Neural cell (in vitro differentiated cells): ENCODE results near the gene ITGAX. TPM values are rescaled to one million over a fixed set of nuclear protein-coding genes. Genes with fewer than 3 reads are reported as not detected.
A peak's percentile ranks its signal among the peaks of the same experiment; 100 is the strongest.

Experiments
- H2AFZ ChIP-seq: fragments of 200-600, 300-800 bp; sonication (generic), shearing (Covaris generic); 2 replicates; pipeline ENCODE4 v1.6.0; 2014; ENCODE audit warnings: low read depth, mild to moderate bottlenecking, antibody characterized with exemption, low read length, moderate library complexity
- H3F3A ChIP-seq: fragments of 200-600 bp; shearing (Covaris generic); 2 replicates; pipeline ENCODE4 v1.6.1; 2016; ENCODE audit warnings: mild to moderate bottlenecking, moderate library complexity, mixed read lengths, antibody characterized with exemption, low read length; ENCODE audit not compliant: insufficient read depth, poor library complexity, severe bottlenecking
- H3K27ac ChIP-seq: fragments of 200-600, 300-800 bp; sonication (generic), shearing (Covaris generic); 2 replicates; pipeline ENCODE4 v1.5.1; 2014; ENCODE audit warnings: mild to moderate bottlenecking, low read length, moderate library complexity
- H3K27me3 ChIP-seq: fragments of 300-800, 200-600 bp; sonication (generic), shearing (Covaris generic); 2 replicates; pipeline ENCODE4 v1.6.0; 2014; ENCODE audit warnings: mild to moderate bottlenecking, low read depth, low read length, moderate library complexity; ENCODE audit not compliant: insufficient read depth
- H3K36me3 ChIP-seq: fragments of 300-800, 200-600 bp; sonication (generic), shearing (Covaris generic); 2 replicates; pipeline ENCODE4 v1.5.1; 2014; ENCODE audit warnings: mild to moderate bottlenecking, antibody characterized with exemption, low read length, moderate library complexity; ENCODE audit not compliant: insufficient read depth
- H3K4me2 ChIP-seq: fragments of 300-800, 200-600 bp; sonication (generic), shearing (Covaris generic); 2 replicates; pipeline ENCODE4 v1.6.0; 2014; ENCODE audit warnings: mild to moderate bottlenecking, low read length
- H3K4me3 ChIP-seq: fragments of 300-800, 200-600 bp; sonication (generic), shearing (Covaris generic); 2 replicates; pipeline ENCODE4 v1.5.1; 2014; ENCODE audit warnings: mild to moderate bottlenecking, low read length, moderate library complexity
- H3K79me2 ChIP-seq: fragments of 200-600 bp; shearing (Covaris generic); replicated peaks from 2 replicates; pipeline ENCODE4 v1.6.0; 2014; ENCODE audit warnings: mild to moderate bottlenecking, low read length, moderate library complexity; ENCODE audit not compliant: insufficient read depth
- H3K9ac ChIP-seq: fragments of 300-800, 200-600 bp; sonication (generic), shearing (Covaris generic); 2 replicates; pipeline ENCODE4 v1.6.1; 2016; ENCODE audit warnings: mild to moderate bottlenecking, low read length, mixed read lengths
- H3K9me2 ChIP-seq: fragments of 200-600 bp; shearing (Covaris generic); 2 replicates; pipeline ENCODE4 v1.6.1; 2016; ENCODE audit warnings: mild to moderate bottlenecking, low read length, mixed read lengths; ENCODE audit not compliant: insufficient read depth
- H3K9me3 ChIP-seq: fragments of 200-600, 300-800 bp; sonication (generic), shearing (Covaris generic); 2 replicates; pipeline ENCODE4 v1.6.1; 2016; ENCODE audit warnings: mild to moderate bottlenecking, mixed run types, low read length, moderate library complexity, mixed read lengths
- H4K20me1 ChIP-seq: fragments of 200-600 bp; shearing (Covaris generic); 2 replicates; pipeline ENCODE4 v1.6.1; 2016; ENCODE audit warnings: mild to moderate bottlenecking, mixed run types; ENCODE audit not compliant: insufficient read depth
- EP300 ChIP-seq: fragments of 450-650 bp; conservative IDR thresholded peaks from 2 replicates; pipeline ENCODE4 v1.6.1; 2014; ENCODE audit warnings: antibody characterized with exemption, mild to moderate bottlenecking, moderate library complexity; ENCODE audit not compliant: poor library complexity, severe bottlenecking
- EZH2 ChIP-seq: fragments of 200-600, 300-800 bp; shearing (Covaris generic), sonication (generic); IDR thresholded peaks from 2 replicates; pipeline ENCODE4 v1.6.1; 2014; ENCODE audit warnings: antibody characterized with exemption, low read length, borderline replicate concordance, mild to moderate bottlenecking; ENCODE audit not compliant: insufficient read depth, poor library complexity, severe bottlenecking
- MXI1 ChIP-seq: fragments of 450-650 bp; conservative IDR thresholded peaks from 2 replicates; pipeline ENCODE4 v1.6.1; 2014; ENCODE audit warnings: antibody characterized with exemption, mild to moderate bottlenecking; ENCODE audit not compliant: poor library complexity, severe bottlenecking
- POLR2AphosphoS5 ChIP-seq: IDR thresholded peaks from 2 replicates; pipeline ENCODE4 v1.6.1; 2012
- RAD21 ChIP-seq: fragments of 450-650 bp; conservative IDR thresholded peaks from 2 replicates; pipeline ENCODE4 v1.6.1; 2014; ENCODE audit warnings: antibody characterized with exemption, mild to moderate bottlenecking, moderate library complexity
- SMC3 ChIP-seq: fragments of 450-650 bp; conservative IDR thresholded peaks from 2 replicates; pipeline ENCODE4 v1.6.1; 2014; ENCODE audit warnings: antibody characterized with exemption, mild to moderate bottlenecking, moderate library complexity; ENCODE audit not compliant: poor library complexity
- TAF1 ChIP-seq: IDR thresholded peaks from 2 replicates; pipeline ENCODE4 v1.6.1; 2012; ENCODE audit warnings: low read depth
- polyA plus RNA-seq: library from polyadenylated mRNA; depleted of rRNA; stranded (reverse); fragments of >200 nt; gene quantifications from 2 replicates; pipeline ENCODE4 v1.2.3, GENCODE V29; 2014
- TF ChIP-seq, protein P1 (sequence below): IDR thresholded peaks from 2 replicates; pipeline ENCODE4 v1.6.1; 2012; ENCODE audit warnings: borderline replicate concordance
- TF ChIP-seq, protein P2 (sequence below): fragments of 450-650 bp; IDR thresholded peaks from 2 replicates; pipeline ENCODE4 v1.5.1; 2014; ENCODE audit warnings: antibody characterized with exemption, mild to moderate bottlenecking, moderate library complexity; ENCODE audit not compliant: poor library complexity, severe bottlenecking

Gene ITGAX
- polyA plus RNA-seq, 1 donor from 2014 or later: not detected

DNA sequence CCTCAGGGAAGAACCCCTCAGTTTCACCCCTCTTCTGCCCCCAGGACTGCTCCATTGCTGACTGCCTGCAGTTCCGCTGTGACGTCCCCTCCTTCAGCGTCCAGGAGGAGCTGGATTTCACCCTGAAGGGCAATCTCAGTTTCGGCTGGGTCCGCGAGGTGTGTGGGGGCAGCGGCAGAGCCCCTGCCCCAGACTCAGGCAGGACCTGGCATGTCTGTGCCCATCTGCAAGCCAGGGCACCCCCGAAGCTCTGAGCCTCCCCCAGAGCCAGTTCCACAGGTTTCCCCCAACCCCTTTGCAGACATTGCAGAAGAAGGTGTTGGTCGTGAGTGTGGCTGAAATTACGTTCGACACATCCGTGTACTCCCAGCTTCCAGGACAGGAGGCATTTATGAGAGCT lies 68.8 kb downstream of the ITGAX start:
- H3K79me2 ChIP-seq: no peaks in the 10 kb centered on the region
- no peak overlapping the region for H3K4me3 ChIP-seq
- H3F3A ChIP-seq: no peaks in the 10 kb centered on the region
- H4K20me1 ChIP-seq: no peaks in the 10 kb centered on the region
- H3K27ac ChIP-seq: no peak overlapping the region
- TF ChIP-seq, protein P1, sequence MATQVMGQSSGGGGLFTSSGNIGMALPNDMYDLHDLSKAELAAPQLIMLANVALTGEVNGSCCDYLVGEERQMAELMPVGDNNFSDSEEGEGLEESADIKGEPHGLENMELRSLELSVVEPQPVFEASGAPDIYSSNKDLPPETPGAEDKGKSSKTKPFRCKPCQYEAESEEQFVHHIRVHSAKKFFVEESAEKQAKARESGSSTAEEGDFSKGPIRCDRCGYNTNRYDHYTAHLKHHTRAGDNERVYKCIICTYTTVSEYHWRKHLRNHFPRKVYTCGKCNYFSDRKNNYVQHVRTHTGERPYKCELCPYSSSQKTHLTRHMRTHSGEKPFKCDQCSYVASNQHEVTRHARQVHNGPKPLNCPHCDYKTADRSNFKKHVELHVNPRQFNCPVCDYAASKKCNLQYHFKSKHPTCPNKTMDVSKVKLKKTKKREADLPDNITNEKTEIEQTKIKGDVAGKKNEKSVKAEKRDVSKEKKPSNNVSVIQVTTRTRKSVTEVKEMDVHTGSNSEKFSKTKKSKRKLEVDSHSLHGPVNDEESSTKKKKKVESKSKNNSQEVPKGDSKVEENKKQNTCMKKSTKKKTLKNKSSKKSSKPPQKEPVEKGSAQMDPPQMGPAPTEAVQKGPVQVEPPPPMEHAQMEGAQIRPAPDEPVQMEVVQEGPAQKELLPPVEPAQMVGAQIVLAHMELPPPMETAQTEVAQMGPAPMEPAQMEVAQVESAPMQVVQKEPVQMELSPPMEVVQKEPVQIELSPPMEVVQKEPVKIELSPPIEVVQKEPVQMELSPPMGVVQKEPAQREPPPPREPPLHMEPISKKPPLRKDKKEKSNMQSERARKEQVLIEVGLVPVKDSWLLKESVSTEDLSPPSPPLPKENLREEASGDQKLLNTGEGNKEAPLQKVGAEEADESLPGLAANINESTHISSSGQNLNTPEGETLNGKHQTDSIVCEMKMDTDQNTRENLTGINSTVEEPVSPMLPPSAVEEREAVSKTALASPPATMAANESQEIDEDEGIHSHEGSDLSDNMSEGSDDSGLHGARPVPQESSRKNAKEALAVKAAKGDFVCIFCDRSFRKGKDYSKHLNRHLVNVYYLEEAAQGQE: no peak
- no peak for TF ChIP-seq EP300
- no peak for TF ChIP-seq SMC3
- TF ChIP-seq, protein P2, sequence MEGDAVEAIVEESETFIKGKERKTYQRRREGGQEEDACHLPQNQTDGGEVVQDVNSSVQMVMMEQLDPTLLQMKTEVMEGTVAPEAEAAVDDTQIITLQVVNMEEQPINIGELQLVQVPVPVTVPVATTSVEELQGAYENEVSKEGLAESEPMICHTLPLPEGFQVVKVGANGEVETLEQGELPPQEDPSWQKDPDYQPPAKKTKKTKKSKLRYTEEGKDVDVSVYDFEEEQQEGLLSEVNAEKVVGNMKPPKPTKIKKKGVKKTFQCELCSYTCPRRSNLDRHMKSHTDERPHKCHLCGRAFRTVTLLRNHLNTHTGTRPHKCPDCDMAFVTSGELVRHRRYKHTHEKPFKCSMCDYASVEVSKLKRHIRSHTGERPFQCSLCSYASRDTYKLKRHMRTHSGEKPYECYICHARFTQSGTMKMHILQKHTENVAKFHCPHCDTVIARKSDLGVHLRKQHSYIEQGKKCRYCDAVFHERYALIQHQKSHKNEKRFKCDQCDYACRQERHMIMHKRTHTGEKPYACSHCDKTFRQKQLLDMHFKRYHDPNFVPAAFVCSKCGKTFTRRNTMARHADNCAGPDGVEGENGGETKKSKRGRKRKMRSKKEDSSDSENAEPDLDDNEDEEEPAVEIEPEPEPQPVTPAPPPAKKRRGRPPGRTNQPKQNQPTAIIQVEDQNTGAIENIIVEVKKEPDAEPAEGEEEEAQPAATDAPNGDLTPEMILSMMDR: no peak
- TF ChIP-seq RAD21: no peak
- no peak for TF ChIP-seq POLR2AphosphoS5
- no peak for TF ChIP-seq TAF1
- H2AFZ ChIP-seq: no peak overlapping the region
- no peaks in the 10 kb centered on the region for H3K36me3 ChIP-seq
- H3K9ac ChIP-seq: no peak overlapping the region
- H3K9me3 ChIP-seq: no peaks in the 10 kb centered on the region
- no peaks in the 10 kb centered on the region for H3K27me3 ChIP-seq
- no peak overlapping the region for H3K4me2 ChIP-seq
- H3K9me2 ChIP-seq: no peaks in the 10 kb centered on the region

DNA sequence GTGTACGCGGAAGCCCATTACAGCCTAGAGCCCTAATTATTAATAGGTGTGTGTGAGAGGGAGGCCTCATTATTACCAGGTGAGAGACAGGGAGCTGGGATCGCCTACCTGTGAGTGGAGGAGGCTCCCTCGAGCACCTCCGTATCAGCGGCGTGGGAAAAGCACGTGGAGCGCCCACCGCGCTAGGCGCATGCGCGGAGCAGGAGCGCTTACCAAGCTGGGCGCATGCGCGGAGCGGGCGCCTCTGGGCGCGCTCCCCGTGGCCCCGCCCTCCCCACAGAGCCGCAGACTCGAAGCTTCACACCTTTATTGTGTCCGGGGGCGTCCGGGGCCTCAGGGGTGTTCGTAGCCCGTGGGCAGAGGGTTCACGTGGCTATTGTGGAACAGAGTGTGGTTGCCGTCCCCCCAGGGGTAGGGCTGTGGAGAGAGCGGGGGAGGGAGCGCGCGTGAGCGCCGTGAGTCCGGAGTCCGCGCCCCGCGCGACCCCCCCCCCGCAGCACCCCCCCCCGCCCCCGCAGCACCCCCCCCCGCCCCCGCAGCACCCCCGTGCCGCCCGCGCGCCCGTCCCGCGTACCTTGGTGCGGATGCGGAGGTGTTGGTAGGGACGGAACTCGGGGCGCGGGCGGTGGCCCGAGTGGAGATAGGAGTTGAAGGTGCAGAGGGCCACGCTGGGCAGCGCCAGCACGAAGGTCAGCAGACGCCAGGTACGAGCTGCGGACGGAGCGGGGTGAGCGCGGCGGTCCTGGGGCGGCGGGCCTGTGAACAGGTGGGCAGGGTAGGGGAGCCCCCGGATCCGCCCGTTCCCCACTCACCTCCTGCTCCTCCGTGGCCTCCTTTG lies 72.7 kb downstream of the ITGAX start:
- Histone ChIP-seq H3K79me2 (no peaks in the 10 kb centered on the region), H2AFZ (no peak overlapping the region), H3F3A (no peaks in the 10 kb centered on the region), H3K4me3 (peak overlapping the region; percentile 28), H3K4me2 (no peak overlapping the region), H3K36me3 (no peaks in the 10 kb centered on the region), H3K9me3 (no peaks in the 10 kb centered on the region), H3K27ac (no peak overlapping the region), H3K9ac (no peak overlapping the region), H3K27me3 (no peaks in the 10 kb centered on the region), H4K20me1 (no peaks in the 10 kb centered on the region), H3K9me2 (no peaks in the 10 kb centered on the region)
- TF ChIP-seq, protein P1: no peak
- TF ChIP-seq, protein P2: no peak
- TF ChIP-seq EP300 (no peak), TAF1 (no peak), SMC3 (no peak), MXI1 (no peak), POLR2AphosphoS5 (no peak), RAD21 (no peak), EZH2 (no peak)
